ENCODE measurements around the gene TMED4. TPM values are rescaled to one million over a fixed set of nuclear protein-coding genes. Genes with fewer than 3 reads are reported as not detected.
A peak's percentile ranks its signal among the peaks of the same experiment; 100 is the strongest.

Gene TMED4
- total and polyA plus RNA-seq, 5 experiments from 2014 or later: 61.4 to 110 (median 80.4) TPM

GRCh38 chr7:44580945-44581878 is 819 bp downstream of the TMED4 start:
- Mint-ChIP-seq H3K36me3 (peaks cover 0 to 46% (median 8%) of the 10 kb centered on the region in 3 donors), H3K9me3 (no peaks in the 10 kb centered on the region), H3K27ac (peak overlapping the region; percentile 89 to 99 (median 98)), H3K4me3 (peak overlapping the region; percentile 87 to 93 (median 91)), H3K4me1 (peaks cover 14 to 37% (median 35%) of the 10 kb centered on the region in 4 donors), H3K27me3 (peaks cover 0 to 3% (median 0%) of the 10 kb centered on the region in 5 donors)
- ATAC-seq (peak; percentile 34 to 42), DNase-seq (peak; percentile 15 to 76 (median 48))
- POLR2A ChIA-PET: interaction anchor here (0.6 to 4.7 kb wide), 25 partner anchors 9 to 531 kb away, joined by 3 to 64 read pairs (median 5); partner anchors contain the start of genes DDX56, H2AZ2, NUDCD3 and OGDH

GRCh38 chr7:44576228-44576627 is 5.8 kb downstream of the TMED4 start:
- H3K4me1 Mint-ChIP-seq: peaks cover 25 to 66% (median 56%) of the 10 kb centered on the region in 4 donors
- no peak for ATAC-seq
- H3K9me3 Mint-ChIP-seq: no peaks in the 10 kb centered on the region
- H3K36me3 Mint-ChIP-seq: peaks cover 0 to 74% (median 8%) of the 10 kb centered on the region in 3 donors
- H3K4me3 Mint-ChIP-seq: peak overlapping the region in 6 of 10 donors; percentile 21 to 45 (median 32)
- no peaks in the 10 kb centered on the region for H3K27me3 Mint-ChIP-seq
- DNase-seq: no peak
- POLR2A ChIA-PET: interaction anchor here (3.0 kb wide), 1 partner anchor 11 kb away, joined by 13 read pairs; no protein-coding TSS in a partner anchor
- H3K27ac Mint-ChIP-seq: peak overlapping the region in 7 of 10 donors; percentile 33 to 90 (median 62)

- no peaks in the 10 kb centered on the region for H3K27me3 Mint-ChIP-seq
- POLR2A ChIA-PET: interaction anchor here (0.7 to 3.9 kb wide), 4 partner anchors 10 to 452 kb away, joined by 3 to 31 read pairs (median 8); partner anchors contain the start of gene NUDCD3
- no peaks in the 10 kb centered on the region for H3K9me3 Mint-ChIP-seq
- ATAC-seq (no peak), DNase-seq (no peak)
- peak overlapping the region; percentile 85 to 99 (median 98) for H3K27ac Mint-ChIP-seq
- peak overlapping the region; percentile 90 to 97 (median 96) for H3K4me3 Mint-ChIP-seq
- peaks cover 0 to 74% (median 11%) of the 10 kb centered on the region in 3 donors for H3K36me3 Mint-ChIP-seq
- H3K4me1 Mint-ChIP-seq: peaks cover 23 to 58% (median 45%) of the 10 kb centered on the region in 4 donors
These were observed 7.0 kb downstream of the TMED4 start for GRCh38 chr7:44575054-44575453.

GRCh38 chr7:44574287-44574872 is 7.7 kb downstream of the TMED4 start:
- Mint-ChIP-seq H3K4me3 (peak overlapping the region; percentile 90 to 97 (median 96)), H3K27ac (peak overlapping the region; percentile 96 to 99 (median 98)), H3K36me3 (peaks cover 0 to 74% (median 8%) of the 10 kb centered on the region in 3 donors), H3K27me3 (no peaks in the 10 kb centered on the region), H3K4me1 (peaks cover 20 to 53% (median 38%) of the 10 kb centered on the region in 4 donors), H3K9me3 (no peaks in the 10 kb centered on the region)
- ATAC-seq: peak in 1 of 2 donors; percentile 26
- POLR2A ChIA-PET: interaction anchor here (0.6 to 5.6 kb wide), 25 partner anchors 7 to 537 kb away, joined by 3 to 64 read pairs (median 4); partner anchors contain the start of genes H2AZ2, NUDCD3, OGDH and PURB
- peak in 1 of 10 donors; percentile 9 for DNase-seq

- Mint-ChIP-seq H3K36me3 (peaks cover 0 to 74% (median 7%) of the 10 kb centered on the region in 3 donors), H3K27me3 (no peaks in the 10 kb centered on the region), H3K9me3 (no peaks in the 10 kb centered on the region), H3K4me3 (peak within 1 kb of the TSS; percentile 90 to 97 (median 96)), H3K27ac (peak within 1 kb of the TSS; percentile 96 to 99 (median 98)), H3K4me1 (peaks cover 21 to 49% (median 34%) of the 10 kb centered on the region in 4 donors)
- POLR2A ChIA-PET: interaction anchor here (0.6 to 5.6 kb wide), 25 partner anchors 8 to 538 kb away, joined by 3 to 64 read pairs (median 4); partner anchors contain the start of genes H2AZ2, NUDCD3, OGDH and PURB
- peak; percentile 96 to 98 for ATAC-seq
- peak; percentile 82 to 96 (median 89) for DNase-seq
These were observed 8.4 kb downstream of the TMED4 start, which contains the start of gene DDX56 for GRCh38 chr7:44573464-44574286. TSS of gene DDX56 (minus strand) at chr7:44573908. CDS start at chr7:44573895, 13 bp downstream.

- ATAC-seq (no peak), DNase-seq (no peak)
- H3K27me3 Mint-ChIP-seq: no peaks in the 10 kb centered on the region
- POLR2A ChIA-PET: interaction anchor here (0.6 to 5.6 kb wide), 14 partner anchors 9 to 372 kb away, joined by 3 to 64 read pairs (median 4); partner anchors contain the start of genes NUDCD3, OGDH, PPIA and PURB
- peaks cover 22 to 49% (median 34%) of the 10 kb centered on the region in 4 donors for H3K4me1 Mint-ChIP-seq
- H3K36me3 Mint-ChIP-seq: peaks cover 0 to 74% (median 7%) of the 10 kb centered on the region in 3 donors
- no peaks in the 10 kb centered on the region for H3K9me3 Mint-ChIP-seq
- H3K27ac Mint-ChIP-seq: peak overlapping the region; percentile 96 to 99 (median 98)
- peak overlapping the region; percentile 90 to 97 (median 96) for H3K4me3 Mint-ChIP-seq
These were observed 9.3 kb downstream of the TMED4 start for GRCh38 chr7:44572771-44573170.

GRCh38 chr7:44569959-44570358 is 12.1 kb downstream of the TMED4 start:
- H3K4me1 Mint-ChIP-seq: peaks cover 23 to 52% (median 36%) of the 10 kb centered on the region in 4 donors
- POLR2A ChIA-PET: interaction anchor here (1.2 to 5.6 kb wide), 4 partner anchors 9 to 504 kb away, joined by 3 to 64 read pairs (median 4); partner anchors contain the start of genes NUDCD3, PGAM2 and TMED4
- H3K27me3 Mint-ChIP-seq: no peaks in the 10 kb centered on the region
- H3K36me3 Mint-ChIP-seq: peaks cover 0 to 81% (median 13%) of the 10 kb centered on the region in 3 donors
- H3K27ac Mint-ChIP-seq: peak overlapping the region in 3 of 10 donors; percentile 12 to 51 (median 35)
- ATAC-seq (no peak), DNase-seq (no peak)
- peak overlapping the region in 1 of 10 donors; percentile 20 for H3K4me3 Mint-ChIP-seq
- no peaks in the 10 kb centered on the region for H3K9me3 Mint-ChIP-seq

- no peak for ATAC-seq
- Mint-ChIP-seq H3K4me1 (peaks cover 17 to 42% (median 27%) of the 10 kb centered on the region in 4 donors), H3K4me3 (peak overlapping the region in 1 of 10 donors; percentile 15), H3K27ac (peak overlapping the region in 3 of 10 donors; percentile 7 to 63 (median 25)), H3K9me3 (no peaks in the 10 kb centered on the region), H3K36me3 (peaks cover 0 to 89% (median 13%) of the 10 kb centered on the region in 3 donors), H3K27me3 (no peaks in the 10 kb centered on the region)
- no peak for DNase-seq
- POLR2A ChIA-PET: interaction anchor here (1.2 to 5.6 kb wide), 3 partner anchors 12 to 503 kb away, joined by 3 to 64 read pairs (median 7); partner anchors contain the start of genes PGAM2 and TMED4
These were observed 13.1 kb downstream of the TMED4 start for GRCh38 chr7:44568771-44569560.

GRCh38 chr7:44567884-44568283 is 14.1 kb downstream of the TMED4 start:
- Mint-ChIP-seq H3K36me3 (peaks cover 0 to 85% (median 13%) of the 10 kb centered on the region in 3 donors), H3K27ac (peak overlapping the region in 4 of 10 donors; percentile 34 to 86 (median 72)), H3K27me3 (no peaks in the 10 kb centered on the region), H3K9me3 (no peaks in the 10 kb centered on the region), H3K4me1 (peaks cover 14 to 32% (median 17%) of the 10 kb centered on the region in 4 donors), H3K4me3 (no peak overlapping the region)
- DNase-seq: no peak
- no peak for ATAC-seq
- POLR2A ChIA-PET: interaction anchor here (1.7 kb wide), 1 partner anchor 14 kb away, joined by 7 read pairs; the partner anchor contains the start of gene TMED4

GRCh38 chr7:44566680-44567079 is 15.4 kb downstream of the TMED4 start:
- H3K36me3 Mint-ChIP-seq: peaks cover 0 to 75% (median 13%) of the 10 kb centered on the region in 3 donors
- no peak overlapping the region for H3K4me3 Mint-ChIP-seq
- H3K9me3 Mint-ChIP-seq: no peaks in the 10 kb centered on the region
- POLR2A ChIA-PET: interaction anchor here (0.7 to 2.9 kb wide), 4 partner anchors 8 to 419 kb away, joined by 3 to 13 read pairs (median 4); partner anchors contain the start of genes DDX56 and TMED4
- no peaks in the 10 kb centered on the region for H3K27me3 Mint-ChIP-seq
- DNase-seq: no peak
- peak overlapping the region in 1 of 10 donors; percentile 21 for H3K27ac Mint-ChIP-seq
- peaks cover 8 to 22% (median 10%) of the 10 kb centered on the region in 4 donors for H3K4me1 Mint-ChIP-seq
- ATAC-seq: no peak

All from naive thymus-derived CD8-positive, alpha-beta T cell (primary cell).